ENCODE results near the gene JPH2. TPM values are rescaled to one million over a fixed set of nuclear protein-coding genes. Genes with fewer than 3 reads are reported as not detected.

Gene JPH2
- total RNA-seq, 1 donor from 2014 or later: 11.6 TPM

DNA sequence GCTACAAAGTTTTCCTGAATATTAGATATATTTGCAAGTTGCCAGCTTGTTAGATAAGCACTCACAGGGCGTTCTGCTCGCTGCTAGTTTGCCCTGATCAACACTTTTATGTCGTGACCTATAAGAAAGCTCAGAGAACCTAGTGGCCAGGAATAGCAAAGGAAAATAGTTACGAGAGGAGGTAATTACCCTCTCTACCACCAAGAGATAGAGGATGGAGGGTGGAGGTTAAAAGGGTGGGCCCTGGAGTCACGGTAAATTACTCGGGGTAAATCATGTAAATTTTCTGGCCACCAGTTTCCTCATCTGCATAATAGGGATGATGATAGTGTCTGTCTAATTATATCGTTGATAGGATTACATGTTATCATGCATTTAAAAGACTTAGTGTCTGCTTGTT is 87.2 kb downstream of the JPH2 start:
- no peak for DNase-seq (ENCODE audit: low read depth)

DNA sequence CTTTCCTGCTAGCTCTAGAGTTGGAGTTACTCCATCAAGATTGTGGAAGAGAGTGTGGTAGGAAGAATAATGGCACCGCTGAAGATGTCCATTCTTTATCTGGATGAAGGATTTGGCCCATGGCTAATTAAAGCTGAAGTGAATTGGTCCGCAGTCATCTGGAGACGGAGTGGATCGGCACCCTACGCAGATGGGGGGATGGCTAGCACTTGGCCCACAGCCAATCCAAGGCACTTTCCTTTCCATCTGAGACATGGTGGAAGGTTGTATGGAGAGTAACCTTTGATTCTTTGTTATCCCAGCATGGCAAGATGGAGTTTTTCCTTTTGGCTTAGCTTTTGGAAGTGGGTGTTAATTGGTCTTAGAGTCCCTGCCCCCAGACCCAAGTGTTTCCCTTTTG is 88.3 kb downstream of the JPH2 start:
- no peak for DNase-seq (ENCODE audit: low read depth)

DNA sequence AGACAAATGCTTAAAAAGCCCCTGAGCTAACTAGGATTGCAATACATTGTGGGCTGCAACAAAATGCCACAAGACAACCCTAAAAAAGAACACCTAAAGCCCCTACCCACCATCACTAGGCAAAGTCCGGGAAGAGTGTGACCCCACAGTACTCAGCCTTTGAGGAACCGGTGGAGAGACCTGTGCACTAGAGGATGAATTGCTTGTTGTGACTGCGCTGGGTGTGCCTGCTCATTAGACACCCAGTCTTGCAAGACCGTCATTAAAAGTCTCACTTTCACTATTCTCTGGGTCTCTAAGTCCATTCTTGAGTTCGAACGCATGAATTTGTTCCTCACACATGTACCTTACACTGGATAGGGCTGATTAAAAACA is 88.7 kb downstream of the JPH2 start:
- no peak for DNase-seq (ENCODE audit: low read depth)

DNA sequence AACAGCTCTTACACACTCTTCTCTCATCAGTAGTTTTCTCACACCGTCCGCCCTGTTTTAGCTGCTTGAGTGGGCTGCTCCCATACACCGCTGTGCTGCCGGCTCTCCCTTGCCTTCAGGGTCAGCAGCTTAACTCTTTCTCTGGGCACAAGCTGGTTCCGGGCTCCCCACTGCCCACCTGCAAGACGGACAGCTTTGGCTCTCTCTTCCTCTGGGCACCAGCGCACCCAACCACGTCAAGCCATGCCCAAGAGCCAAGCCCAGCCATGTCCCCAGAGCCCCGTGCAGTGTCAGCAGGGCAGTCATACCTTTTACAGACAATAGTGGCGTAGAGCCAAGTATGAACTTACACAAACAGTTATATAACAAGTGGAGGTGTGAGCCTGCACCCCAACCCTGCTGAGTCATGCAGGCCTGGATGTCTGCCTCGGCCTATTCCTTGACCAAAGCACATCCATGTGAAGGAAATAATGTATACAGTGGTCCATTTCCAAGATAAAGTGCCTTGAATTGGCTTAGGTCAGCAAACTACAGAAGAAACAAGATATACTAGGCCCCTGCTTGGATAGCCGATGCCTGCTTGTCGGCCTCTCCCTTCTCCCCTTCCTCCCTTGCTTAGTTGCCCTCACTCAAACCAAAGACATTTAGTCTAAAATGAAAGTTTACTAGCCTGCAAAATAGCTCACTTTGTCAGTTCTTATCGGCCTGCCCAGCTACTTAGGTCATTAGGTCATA is 89.3 kb downstream of the JPH2 start:
- DNase-seq (ENCODE audit: low read depth): peak; percentile 50

DNA sequence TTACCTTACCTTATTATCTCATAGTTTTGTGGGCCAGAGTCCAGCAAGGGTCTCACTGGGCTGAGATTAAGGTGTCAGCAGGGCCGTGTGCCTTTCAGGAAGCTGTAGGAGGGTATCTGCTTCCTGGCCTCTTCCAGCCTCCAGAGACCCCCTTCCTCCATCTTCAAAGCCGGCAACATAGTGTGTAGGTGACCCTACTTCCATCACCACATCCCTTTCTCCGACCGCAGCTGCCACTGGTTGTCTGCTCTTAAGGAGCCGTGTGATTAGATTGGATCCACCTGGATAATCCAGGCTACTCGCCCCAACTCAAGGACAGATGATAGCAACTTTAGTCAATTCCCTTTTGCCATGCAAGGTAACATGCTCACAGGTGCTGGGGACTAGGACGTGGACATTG is 91.2 kb downstream of the JPH2 start:
- no peak for DNase-seq (ENCODE audit: low read depth)

DNA sequence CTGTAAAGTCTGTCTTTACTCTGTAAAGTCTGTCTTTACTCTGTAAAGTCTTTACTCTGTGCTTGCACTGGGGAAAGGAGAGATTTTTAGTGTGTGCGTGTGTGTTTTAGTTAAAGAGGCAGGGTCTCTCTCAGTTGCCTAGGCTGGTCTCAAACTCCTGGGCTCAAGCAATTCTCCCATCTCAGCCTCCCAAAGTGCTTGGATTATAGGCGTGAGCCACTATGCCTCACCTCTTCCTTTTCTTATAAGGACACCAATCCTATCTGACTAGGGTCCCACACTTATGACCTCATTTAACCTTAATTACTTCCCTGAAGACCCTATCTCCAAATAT is 93.8 kb downstream of the JPH2 start:
- no peak for DNase-seq (ENCODE audit: low read depth)

DNA sequence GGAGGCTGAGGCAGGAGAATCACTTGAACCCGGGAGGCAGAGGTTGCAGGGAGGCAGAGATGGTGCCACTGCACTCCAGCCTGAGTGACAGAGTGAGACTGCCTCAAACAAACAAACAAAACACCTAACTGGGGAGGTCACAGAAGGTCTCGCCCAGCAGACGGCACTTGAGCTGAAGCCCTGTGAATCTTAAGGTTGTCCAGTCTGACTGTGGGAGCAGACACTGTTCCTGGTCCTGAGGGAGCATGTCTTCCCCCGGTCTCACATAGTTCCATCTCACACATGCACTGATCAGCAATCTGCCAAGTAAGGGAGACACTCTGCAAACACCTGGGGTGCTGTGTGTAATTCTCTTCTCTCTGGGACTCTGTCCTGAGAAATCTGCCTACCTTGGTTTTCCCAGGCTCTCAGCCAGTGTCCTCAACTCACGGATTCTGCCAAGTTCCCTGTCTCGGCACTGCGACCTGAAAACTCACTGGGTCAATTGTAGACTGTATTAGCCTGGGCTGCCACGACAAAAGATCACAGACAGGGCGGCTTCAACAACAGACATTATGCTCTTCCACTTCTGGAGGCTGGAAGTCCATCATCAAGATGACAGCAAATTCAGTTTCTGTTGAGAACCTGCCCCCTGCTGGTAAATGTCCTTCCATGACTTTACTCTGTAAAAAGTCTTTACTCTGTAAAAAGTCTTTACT is 94.3 kb downstream of the JPH2 start:
- peak; percentile 58 for DNase-seq (ENCODE audit: low read depth)

DNA sequence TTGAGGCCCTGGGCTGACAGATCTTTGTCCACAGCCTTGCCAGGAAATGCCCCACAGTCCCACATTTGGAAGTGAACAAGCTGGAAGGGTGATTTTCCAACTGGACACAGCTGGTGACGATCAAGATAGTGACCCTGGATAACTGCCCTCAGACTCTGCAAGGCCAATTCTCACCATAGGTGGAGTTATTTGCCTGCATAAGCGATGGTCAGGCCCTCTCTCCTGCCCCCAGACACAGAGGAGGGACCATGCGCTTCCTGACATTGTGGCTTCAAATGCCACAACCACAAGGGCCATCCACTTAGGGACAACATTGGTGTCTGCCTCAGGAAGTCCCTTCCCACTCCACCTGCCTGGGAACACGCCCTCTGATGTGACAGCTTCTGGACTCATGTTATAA is 96.0 kb downstream of the JPH2 start:
- DNase-seq (ENCODE audit: low read depth): no peak

DNA sequence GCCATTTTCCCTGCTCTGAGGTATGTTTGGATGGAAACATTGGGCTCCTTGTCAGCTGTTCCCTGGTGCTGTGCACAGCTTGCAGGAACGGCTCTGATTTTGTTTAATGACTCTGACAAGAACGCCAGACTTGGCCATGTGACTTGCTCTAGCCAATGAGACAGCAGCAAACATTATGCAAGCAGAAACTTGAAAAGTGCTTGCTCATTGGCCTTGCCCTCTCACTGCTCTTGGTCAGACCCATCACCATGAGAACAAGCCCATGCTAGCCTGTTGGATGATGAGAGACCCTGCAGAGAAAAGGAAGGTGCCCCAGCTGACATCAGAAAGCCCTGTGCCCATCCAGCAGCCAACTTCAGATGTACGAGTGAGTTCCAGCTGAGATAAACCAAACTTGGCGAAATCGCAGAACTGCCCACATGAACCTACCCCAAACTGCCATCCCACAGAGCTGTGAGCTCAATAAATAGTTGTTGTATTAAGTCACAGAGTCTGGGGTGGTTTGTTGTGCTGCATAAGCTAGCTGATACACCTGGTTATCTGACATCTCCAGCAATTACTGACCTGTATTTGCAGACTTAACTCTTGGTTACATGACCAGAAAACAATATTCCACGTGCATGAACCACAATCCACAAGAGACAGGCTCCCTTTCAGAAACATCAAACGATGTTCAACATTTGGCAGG is 96.9 kb downstream of the JPH2 start:
- DNase-seq (ENCODE audit: low read depth): peak; percentile 73

DNA sequence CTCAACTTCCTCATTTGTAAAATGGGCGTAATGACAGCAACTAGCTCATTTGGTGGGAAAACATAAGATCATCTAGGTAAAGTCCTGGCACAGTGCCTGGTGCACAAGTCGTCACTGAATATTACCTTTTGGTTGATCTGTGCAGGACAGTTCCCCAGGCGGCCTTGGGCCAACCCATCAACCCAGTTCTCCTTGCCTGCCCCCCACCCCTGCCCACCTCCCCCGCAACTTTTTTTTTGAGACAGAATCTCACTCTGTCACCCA is 99.2 kb downstream of the JPH2 start:
- no peak for DNase-seq (ENCODE audit: low read depth)

DNA sequence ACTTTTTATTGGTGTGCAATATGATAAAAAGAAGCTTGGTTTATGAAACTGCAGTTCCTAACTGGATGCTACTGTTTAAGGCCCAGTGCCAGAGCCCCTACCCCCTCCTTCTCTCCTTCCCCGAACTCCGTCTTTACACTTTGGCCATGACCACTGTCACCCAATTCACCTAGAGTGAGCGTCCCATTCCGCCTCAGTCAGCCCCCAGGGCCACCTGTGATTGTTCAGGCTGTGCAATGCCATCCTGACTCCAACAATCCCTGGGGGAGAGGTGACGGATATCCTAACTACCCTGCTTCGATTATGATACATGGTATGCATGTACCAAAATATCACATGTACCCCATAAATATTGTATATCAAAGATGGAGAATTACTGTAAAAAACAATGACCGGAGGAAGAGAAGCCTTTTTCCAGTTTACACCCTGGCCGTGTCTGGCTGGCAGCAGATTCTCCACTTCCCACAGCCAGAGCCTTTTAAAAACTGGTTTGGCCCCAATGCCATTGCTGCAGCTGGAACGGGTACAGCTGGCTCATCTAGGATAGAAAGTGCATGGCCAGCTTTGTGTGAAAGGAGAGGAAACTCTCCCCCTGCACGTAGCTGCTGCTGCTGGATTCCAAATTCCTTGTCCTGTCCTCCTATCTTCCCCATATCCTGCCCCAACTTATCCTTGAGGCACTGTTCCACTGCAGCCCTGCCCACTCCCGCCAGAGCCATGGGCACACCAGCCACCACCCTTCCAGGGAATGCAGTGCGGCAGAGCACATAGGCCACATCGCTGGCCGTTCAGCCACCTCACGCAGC is 99.7 kb downstream of the JPH2 start:
- no peak for DNase-seq (ENCODE audit: low read depth)

DNA sequence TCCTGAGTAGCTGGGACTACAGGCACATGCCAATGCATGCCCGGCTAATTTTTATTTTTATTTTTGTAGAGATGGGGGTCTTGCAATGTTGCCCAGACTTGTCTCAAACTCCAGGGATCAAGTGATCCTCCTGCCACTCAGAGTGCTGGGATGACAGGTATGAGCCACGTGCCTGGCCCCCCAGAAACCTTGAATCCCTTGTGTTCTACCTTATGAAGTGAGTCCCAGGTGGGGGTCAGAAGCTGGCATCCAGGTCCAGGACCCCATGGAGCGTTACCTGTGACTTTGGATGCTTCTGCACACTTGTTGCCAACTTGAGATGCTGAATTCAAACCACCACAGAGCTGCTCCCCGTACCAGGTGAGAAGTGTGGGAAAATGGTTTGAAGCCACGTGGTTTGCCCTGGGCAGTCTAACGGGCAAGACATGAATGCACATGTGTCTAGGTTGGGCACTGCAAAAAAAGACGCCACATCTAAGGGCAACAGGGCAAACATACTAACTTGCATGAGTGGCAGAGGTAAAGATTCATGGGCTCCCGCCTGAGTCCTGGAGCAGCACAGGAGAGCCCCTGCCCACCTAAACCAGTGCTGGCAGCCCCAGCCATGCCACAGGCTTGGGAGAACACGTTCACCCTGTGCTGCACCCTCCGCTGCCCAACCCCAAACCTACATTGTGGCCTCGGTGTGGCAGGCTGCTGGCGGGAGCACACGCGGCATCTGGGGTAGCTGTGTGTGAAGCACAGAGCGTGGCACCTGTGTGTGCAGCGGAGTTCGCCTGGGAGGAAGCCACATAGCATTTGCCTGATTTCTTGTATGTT is 101.2 kb downstream of the JPH2 start:
- DNase-seq (ENCODE audit: low read depth): no peak

DNA sequence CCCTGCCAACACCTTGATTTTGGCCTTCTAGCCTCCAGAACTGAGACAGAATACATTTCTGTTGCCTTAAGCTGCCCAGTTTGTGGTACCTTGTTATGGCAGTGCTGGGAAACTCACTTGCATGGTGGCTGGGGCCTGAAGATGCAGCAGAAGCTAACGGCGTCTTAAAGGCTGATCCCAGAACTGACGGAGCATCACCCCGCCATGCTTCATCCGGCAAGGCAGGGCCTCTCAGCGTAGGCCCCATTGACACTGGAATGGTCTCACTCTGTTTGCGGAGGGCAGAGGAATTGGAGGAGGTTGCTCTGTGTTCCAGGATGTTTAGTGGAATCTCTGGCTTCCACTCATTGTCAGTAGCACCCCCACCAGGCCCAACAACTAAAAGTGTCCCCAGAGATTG is 102.1 kb downstream of the JPH2 start:
- no peak for DNase-seq (ENCODE audit: low read depth)

DNA sequence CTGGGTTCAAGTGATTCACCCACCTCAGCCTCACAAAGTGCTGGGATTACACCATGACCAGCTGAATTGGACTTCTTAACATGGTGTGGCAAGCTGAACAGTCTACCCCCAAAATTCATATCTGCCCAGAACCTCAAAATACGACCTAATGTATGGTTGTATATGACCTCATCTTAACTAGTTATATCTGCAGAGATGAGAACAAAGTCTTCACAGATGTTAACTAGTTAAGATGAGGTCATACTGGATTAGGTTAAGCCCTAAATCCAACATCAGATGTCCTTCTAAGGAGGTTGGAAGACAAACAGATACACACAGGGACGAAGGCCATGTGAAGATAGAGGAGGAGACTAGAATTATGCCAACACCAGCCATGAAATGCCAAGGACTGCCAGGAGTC is 102.5 kb downstream of the JPH2 start:
- no peak for DNase-seq (ENCODE audit: low read depth)

DNA sequence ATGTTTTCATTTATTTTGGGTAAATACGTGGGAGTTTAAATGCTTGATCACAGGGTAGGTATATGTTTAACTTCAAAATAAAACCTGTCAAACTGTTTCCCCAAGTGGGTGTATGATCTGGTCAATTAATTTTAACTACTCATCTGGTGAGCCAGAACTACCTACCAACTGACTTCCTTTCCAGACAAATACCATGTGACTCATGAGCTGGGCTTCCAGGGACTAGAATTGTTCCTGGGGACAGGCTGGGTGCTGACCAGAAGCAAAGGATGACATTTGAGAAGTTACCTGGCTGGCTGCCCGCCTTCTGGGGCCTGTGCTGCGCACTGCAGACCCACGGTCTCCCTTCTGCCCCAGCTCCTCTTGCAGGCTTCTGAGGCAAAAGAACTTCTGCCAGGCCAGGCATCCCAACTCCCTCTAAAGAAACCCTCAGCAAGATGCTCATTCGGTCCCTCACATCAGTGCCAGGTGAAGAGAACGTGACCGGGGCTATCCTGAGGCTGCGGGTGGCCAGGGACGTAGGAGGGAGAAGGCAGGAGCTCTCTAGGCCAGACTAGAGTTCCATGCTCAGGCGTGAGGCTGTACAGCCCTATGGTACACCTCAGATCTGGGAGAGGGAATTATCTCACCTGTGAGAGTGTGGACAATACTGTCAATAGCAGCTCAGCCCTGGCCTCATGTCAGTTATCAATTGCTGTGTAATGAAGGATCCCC is 103.6 kb downstream of the JPH2 start:
- peak; percentile 97 for DNase-seq (ENCODE audit: low read depth)

DNA sequence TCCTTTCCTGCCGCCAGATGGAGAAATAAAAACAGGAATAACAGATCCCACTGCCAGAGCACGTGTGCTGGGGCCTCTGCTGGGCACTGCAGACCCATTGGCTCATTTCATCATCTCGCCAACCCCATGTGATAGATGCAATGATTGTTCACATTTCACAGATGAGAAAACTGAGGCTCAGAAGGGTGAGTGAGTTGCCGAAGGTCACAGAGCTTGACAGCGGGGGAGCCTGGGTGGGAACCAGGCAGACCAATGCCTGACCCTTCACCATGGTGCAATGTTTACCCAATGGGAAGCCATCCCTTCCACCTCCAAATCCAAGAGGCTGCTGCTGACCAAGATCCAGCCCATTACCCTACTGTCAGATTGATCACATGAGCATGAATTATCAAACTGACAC is 105.1 kb downstream of the JPH2 start:
- DNase-seq (ENCODE audit: low read depth): no peak

DNA sequence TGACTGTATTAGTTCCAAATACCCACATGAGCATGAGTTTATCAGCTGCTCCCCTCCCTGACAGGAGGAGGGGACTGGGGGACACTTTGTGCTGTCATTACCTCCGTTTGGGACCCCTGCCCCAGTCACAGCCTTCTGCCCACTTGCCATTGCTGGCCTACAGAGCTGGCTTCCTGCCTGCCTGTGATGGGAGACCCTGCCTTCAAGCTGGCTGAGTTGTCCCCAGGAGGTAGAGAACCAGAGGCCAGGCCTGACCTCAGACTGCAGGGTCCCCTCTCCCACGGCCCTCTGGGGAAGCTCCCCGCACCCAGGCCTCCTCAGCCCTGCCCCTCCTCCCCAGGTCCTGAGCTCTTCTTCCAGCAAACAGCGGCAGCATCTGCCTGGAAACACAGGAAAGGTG is 105.5 kb downstream of the JPH2 start:
- DNase-seq (ENCODE audit: low read depth): no peak

DNA sequence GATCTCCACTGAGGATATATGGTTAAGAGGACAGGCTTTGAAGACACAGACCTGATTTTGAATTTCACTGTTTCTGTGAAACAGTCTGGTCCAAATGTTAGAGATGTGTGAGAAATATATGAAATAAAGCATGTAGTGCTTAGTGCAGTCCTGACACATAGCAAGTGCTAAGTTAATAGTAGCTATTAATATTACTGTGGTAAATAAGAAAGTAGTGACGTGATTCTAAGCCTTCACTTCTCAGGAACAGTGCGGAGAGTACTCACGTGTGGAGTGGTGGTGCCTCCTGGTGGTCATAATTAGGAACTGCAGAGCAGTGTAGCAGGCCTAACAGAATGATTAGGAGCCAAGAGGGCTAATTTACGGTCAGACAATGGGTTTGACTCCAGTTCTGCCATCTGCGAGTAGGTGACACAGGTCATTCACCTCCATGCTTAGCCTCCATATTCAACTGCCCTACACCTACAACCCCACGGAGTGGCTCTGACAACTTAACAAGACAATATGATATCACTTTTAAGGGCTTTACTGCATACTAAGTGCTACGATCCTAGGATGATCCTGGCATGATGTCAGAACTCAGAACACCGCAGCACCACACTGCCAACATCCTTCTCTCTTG is 106.2 kb downstream of the JPH2 start:
- peak; percentile 63 for DNase-seq (ENCODE audit: low read depth)

DNA sequence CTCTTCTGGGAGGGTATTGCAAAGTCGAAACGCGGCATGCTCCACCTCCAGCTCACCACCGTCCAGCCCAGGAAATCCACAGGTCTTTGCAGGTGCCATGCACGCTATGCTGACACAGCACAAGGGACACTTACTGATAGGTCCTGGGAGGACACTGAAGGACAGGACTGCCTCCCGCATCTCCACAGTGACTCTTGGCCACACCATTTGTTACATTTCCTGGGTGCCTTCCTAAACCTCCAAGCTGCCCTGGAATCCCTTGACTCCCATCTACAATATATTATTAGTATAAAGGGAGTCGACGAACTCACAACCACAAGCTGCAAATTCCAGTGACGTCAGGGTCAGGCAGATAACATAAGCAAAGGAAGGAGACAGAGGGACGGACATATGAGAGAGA is 106.9 kb downstream of the JPH2 start:
- no peak for DNase-seq (ENCODE audit: low read depth)

DNA sequence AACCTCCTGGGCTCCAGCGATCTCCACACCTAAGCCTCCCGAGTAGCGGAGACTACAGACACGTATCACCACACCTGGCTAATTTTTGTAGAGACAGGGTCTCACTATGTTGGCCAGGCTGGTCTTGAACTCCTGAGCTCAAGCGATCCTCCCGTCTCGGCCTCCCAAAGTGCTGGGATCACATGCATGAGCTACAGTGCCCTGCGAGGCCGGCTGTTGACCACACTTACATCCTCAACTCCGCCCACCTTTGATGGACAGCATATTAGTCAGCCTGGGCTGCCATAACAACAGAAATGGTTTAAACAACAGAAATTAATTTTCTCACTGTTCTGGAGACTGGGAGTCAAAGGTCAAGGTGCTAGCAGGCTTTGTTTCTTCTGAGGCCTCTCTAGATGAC is 107.7 kb downstream of the JPH2 start:
- DNase-seq (ENCODE audit: low read depth): no peak

DNA sequence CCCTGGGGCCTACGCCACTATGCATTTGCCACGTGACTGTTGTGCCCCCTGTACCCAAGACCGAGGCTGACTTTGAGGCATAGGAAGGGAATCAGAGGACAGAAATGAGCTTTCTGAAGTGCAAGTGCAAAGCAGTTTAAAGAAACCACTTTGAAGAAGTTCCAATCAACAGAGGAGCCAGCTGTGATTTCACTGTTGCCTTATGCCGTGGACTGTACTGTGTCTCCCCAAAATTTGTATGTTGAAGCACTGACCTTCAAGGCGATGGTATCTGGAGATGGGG is 111.1 kb downstream of the JPH2 start:
- DNase-seq (ENCODE audit: low read depth): no peak

Data from renal cortical epithelial cell (primary cell).